ENCODE results near the gene GPR176. TPM values are rescaled to one million over a fixed set of nuclear protein-coding genes. Genes with fewer than 3 reads are reported as not detected.

The GPR176 gene
- total RNA-seq, 1 donor from 2014 or later = 15.9 TPM

GRCh38 chr15:39797407-39797806 is 122.7 kb downstream of the GPR176 start:
- Mint-ChIP-seq H3K27ac (ENCODE audit: unreplicated experiment) (no peak overlapping the region), H3K4me1 (ENCODE audit: low read depth, unreplicated experiment) (peaks cover 6% of the 10 kb centered on the region)

GRCh38 chr15:39796601-39797000 is 123.5 kb downstream of the GPR176 start:
- Mint-ChIP-seq H3K27me3 (ENCODE audit: unreplicated experiment) (peaks cover under 1% of the 10 kb centered on the region), H3K4me1 (ENCODE audit: low read depth, unreplicated experiment) (peaks cover 6% of the 10 kb centered on the region), H3K4me3 (ENCODE audit: unreplicated experiment) (no peak overlapping the region), H3K9me3 (ENCODE audit: unreplicated experiment) (no peaks in the 10 kb centered on the region), H3K27ac (ENCODE audit: unreplicated experiment) (no peak overlapping the region), H3K36me3 (ENCODE audit: unreplicated experiment) (no peaks in the 10 kb centered on the region)
- TF ChIP-seq CTCF (IDR thresholded peaks at IDR 0.05; ENCODE audit: partially characterized antibody, unreplicated experiment) = no peak
- DNase-seq = no peak

More at GRCh38 chr15:39797407-39797806, 122.7 kb downstream of the GPR176 start:
- H3K36me3 Mint-ChIP-seq (ENCODE audit: unreplicated experiment) = no peaks in the 10 kb centered on the region
- H3K4me3 Mint-ChIP-seq (ENCODE audit: unreplicated experiment) = no peak overlapping the region
- no peaks in the 10 kb centered on the region for H3K9me3 Mint-ChIP-seq (ENCODE audit: unreplicated experiment)
- DNase-seq = no peak
- H3K27me3 Mint-ChIP-seq (ENCODE audit: unreplicated experiment) = peaks cover 1% of the 10 kb centered on the region
- TF ChIP-seq CTCF (IDR thresholded peaks at IDR 0.05; ENCODE audit: partially characterized antibody, unreplicated experiment) = no peak

- H3K4me3 Mint-ChIP-seq (ENCODE audit: unreplicated experiment) = no peak overlapping the region
- H3K4me1 Mint-ChIP-seq (ENCODE audit: low read depth, unreplicated experiment) = peaks cover 6% of the 10 kb centered on the region
- no peaks in the 10 kb centered on the region for H3K36me3 Mint-ChIP-seq (ENCODE audit: unreplicated experiment)
- no peak for DNase-seq
- no peak overlapping the region for H3K27ac Mint-ChIP-seq (ENCODE audit: unreplicated experiment)
- no peaks in the 10 kb centered on the region for H3K9me3 Mint-ChIP-seq (ENCODE audit: unreplicated experiment)
- TF ChIP-seq CTCF (IDR thresholded peaks at IDR 0.05; ENCODE audit: partially characterized antibody, unreplicated experiment) = no peak
- H3K27me3 Mint-ChIP-seq (ENCODE audit: unreplicated experiment) = no peaks in the 10 kb centered on the region
These were observed 124.6 kb downstream of the GPR176 start for GRCh38 chr15:39795486-39795885.

- Mint-ChIP-seq H3K27ac (ENCODE audit: unreplicated experiment) (no peak overlapping the region), H3K4me3 (ENCODE audit: unreplicated experiment) (no peak overlapping the region), H3K9me3 (ENCODE audit: unreplicated experiment) (no peaks in the 10 kb centered on the region), H3K4me1 (ENCODE audit: low read depth, unreplicated experiment) (peaks cover 6% of the 10 kb centered on the region), H3K36me3 (ENCODE audit: unreplicated experiment) (no peaks in the 10 kb centered on the region), H3K27me3 (ENCODE audit: unreplicated experiment) (no peaks in the 10 kb centered on the region)
- DNase-seq = no peak
- no peak for TF ChIP-seq CTCF (IDR thresholded peaks at IDR 0.05; ENCODE audit: partially characterized antibody, unreplicated experiment)
These were observed 125.1 kb downstream of the GPR176 start for GRCh38 chr15:39794954-39795353.

GRCh38 chr15:39793923-39794322 is 126.1 kb downstream of the GPR176 start:
- peaks cover 2% of the 10 kb centered on the region for H3K27me3 Mint-ChIP-seq (ENCODE audit: unreplicated experiment)
- DNase-seq = no peak
- no peaks in the 10 kb centered on the region for H3K36me3 Mint-ChIP-seq (ENCODE audit: unreplicated experiment)

More at GRCh38 chr15:39793923-39794322, 126.1 kb downstream of the GPR176 start:
- Mint-ChIP-seq H3K27ac (ENCODE audit: unreplicated experiment) (no peak overlapping the region), H3K4me1 (ENCODE audit: low read depth, unreplicated experiment) (peaks cover 13% of the 10 kb centered on the region), H3K9me3 (ENCODE audit: unreplicated experiment) (no peaks in the 10 kb centered on the region), H3K4me3 (ENCODE audit: unreplicated experiment) (no peak overlapping the region)
- no peak for TF ChIP-seq CTCF (IDR thresholded peaks at IDR 0.05; ENCODE audit: partially characterized antibody, unreplicated experiment)

Data from glutamatergic neuron (in vitro differentiated cells).